OCI-LY3 (cell line): ENCODE results near the gene MYOF.

Experiments used
- EZH2phosphoT487 ChIP-seq: fragments of 200-600 bp; shearing (Covaris generic); IDR thresholded peaks from 2 replicates; pipeline ENCODE4 v1.6.1; 2018; ENCODE audit warnings: antibody characterized with exemption, mixed run types, low read depth
- TF ChIP-seq, protein P1 (sequence below): fragments of 200-600, 300-600 bp; sonication (generic); IDR thresholded peaks from 2 replicates; pipeline ENCODE4 v1.5.1; 2014; ENCODE audit warnings: antibody characterized with exemption, low read length, low read depth

DNA sequence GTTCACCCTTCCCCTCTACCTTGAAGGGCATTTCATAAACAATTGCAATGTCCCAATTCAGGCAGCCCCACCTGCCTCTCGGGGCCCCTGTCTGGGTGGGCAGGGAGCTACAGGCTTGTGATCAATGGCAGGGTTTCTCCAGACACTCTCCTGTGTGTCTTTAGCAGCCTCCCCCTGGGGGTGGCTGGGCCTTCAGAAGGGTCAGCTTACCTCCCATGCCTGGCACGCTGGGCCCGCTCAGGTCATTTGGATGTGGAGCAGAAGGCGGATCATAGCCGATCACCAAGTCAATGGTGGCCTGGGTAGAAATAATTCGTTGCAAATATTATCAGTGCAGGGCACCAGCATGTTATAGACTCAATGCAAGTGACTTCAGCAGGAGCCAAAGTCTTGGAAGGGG lies 56.3 kb downstream of the MYOF start:
- TF ChIP-seq, protein P1, sequence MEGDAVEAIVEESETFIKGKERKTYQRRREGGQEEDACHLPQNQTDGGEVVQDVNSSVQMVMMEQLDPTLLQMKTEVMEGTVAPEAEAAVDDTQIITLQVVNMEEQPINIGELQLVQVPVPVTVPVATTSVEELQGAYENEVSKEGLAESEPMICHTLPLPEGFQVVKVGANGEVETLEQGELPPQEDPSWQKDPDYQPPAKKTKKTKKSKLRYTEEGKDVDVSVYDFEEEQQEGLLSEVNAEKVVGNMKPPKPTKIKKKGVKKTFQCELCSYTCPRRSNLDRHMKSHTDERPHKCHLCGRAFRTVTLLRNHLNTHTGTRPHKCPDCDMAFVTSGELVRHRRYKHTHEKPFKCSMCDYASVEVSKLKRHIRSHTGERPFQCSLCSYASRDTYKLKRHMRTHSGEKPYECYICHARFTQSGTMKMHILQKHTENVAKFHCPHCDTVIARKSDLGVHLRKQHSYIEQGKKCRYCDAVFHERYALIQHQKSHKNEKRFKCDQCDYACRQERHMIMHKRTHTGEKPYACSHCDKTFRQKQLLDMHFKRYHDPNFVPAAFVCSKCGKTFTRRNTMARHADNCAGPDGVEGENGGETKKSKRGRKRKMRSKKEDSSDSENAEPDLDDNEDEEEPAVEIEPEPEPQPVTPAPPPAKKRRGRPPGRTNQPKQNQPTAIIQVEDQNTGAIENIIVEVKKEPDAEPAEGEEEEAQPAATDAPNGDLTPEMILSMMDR = no peak
- no peak for TF ChIP-seq EZH2phosphoT487
